HepG2 (cell line): ENCODE measurements around the gene FTCD.

Source experiments
- BRCA1 ChIP-seq: sonication (generic); formaldehyde crosslinking; IDR thresholded peaks from 2 replicates; pipeline ENCODE4 v1.4.0; 2020; ENCODE audit warnings: missing genetic modification reagents
- ETV6 ChIP-seq: sonication (generic); formaldehyde crosslinking; conservative IDR thresholded peaks from 2 replicates; pipeline ENCODE4 v1.4.0; 2020; ENCODE audit warnings: missing genetic modification reagents
- FOXO4 ChIP-seq: sonication (generic); formaldehyde crosslinking; conservative IDR thresholded peaks from 2 replicates; pipeline ENCODE4 v1.8.1; 2023; ENCODE audit warnings: missing genetic modification reagents
- HNRNPUL1 ChIP-seq: fragments of 200-400 bp; formaldehyde crosslinking; IDR thresholded peaks from 2 replicates; pipeline ENCODE4 v1.6.1; 2017; ENCODE audit warnings: low read depth, mild to moderate bottlenecking, low read length, moderate library complexity
- MAX ChIP-seq: IDR thresholded peaks from 2 replicates; pipeline ENCODE4 v1.6.1; 2012; ENCODE audit warnings: inconsistent platforms
- SMC3 ChIP-seq: IDR thresholded peaks from 2 replicates; pipeline ENCODE4 v1.6.1; 2011; ENCODE audit warnings: low read length, improper control_type of control experiment
- SOX13 ChIP-seq, 3 experiments: fragments of 450-650 bp in 1 of 3; sonication (generic) in 1 of 3; formaldehyde crosslinking in 1 of 3; IDR thresholded peaks in 2 of 3; conservative IDR thresholded peaks in 1 of 3; 2 replicates each; pipeline versions ENCODE4 v1.5.0 to v1.6.1; 2016 to 2020; ENCODE audit warnings: antibody characterized with exemption in 1 of 3, mild to moderate bottlenecking in 1 of 3, missing compliant biosample characterization in 1 of 3, missing genetic modification reagents in 1 of 3, moderate library complexity in 1 of 3
- ZMAT5 ChIP-seq: sonication (generic); formaldehyde crosslinking; IDR thresholded peaks from 2 replicates; pipeline ENCODE4 v1.5.0; 2020; ENCODE audit warnings: mild to moderate bottlenecking, low read depth, missing genetic modification reagents, borderline replicate concordance
- TF ChIP-seq, protein P1 (sequence below): sonication (generic); formaldehyde crosslinking; IDR thresholded peaks from 2 replicates; pipeline ENCODE4 v1.9.0; 2022; ENCODE audit warnings: missing genetic modification reagents, mild to moderate bottlenecking, borderline replicate concordance

DNA sequence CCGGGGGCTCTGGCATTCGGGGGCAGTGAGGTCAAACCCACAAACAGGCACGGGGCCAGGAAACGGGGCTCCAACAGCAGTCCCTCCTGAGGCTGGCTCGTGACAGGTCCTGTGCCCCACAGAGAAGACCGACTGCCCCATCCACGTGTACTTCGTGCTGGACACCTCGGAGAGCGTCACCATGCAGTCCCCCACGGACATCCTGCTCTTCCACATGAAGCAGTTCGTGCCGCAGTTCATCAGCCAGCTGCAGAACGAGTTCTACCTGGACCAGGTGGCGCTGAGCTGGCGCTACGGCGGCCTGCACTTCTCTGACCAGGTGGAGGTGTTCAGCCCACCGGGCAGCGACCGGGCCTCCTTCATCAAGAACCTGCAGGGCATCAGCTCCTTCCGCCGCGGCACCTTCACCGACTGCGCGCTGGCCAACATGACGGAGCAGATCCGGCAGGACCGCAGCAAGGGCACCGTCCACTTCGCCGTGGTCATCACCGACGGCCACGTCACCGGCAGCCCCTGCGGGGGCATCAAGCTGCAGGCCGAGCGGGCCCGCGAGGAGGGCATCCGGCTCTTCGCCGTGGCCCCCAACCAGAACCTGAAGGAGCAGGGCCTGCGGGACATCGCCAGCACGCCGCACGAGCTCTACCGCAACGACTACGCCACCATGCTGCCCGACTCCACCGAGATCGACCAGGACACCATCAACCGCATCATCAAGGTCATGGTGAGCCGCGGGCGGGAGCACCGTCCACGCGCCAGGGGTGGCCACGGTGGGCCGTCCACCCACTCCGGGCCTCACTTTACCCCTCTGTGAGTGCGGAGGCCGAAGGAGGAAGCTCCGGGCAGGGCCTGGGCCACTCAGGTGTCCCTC lies 43.3 kb downstream of the FTCD start:
- TF ChIP-seq ETV6 (CRISPR knock-in tag) (no peak), MAX (no peak), BRCA1 (CRISPR knock-in tag) (no peak), SMC3 (no peak), SOX13 (IDR thresholded peaks at IDR 0.05) (no peak), SOX13 (CRISPR knock-in tag; conservative IDR thresholded peaks at IDR 0.05 in 1 of 2, IDR thresholded peaks at IDR 0.05 in 1 of 2) (no peak), HNRNPUL1 (no peak), ZMAT5 (CRISPR knock-in tag) (no peak), FOXO4 (no peak)
- TF ChIP-seq, protein P1, sequence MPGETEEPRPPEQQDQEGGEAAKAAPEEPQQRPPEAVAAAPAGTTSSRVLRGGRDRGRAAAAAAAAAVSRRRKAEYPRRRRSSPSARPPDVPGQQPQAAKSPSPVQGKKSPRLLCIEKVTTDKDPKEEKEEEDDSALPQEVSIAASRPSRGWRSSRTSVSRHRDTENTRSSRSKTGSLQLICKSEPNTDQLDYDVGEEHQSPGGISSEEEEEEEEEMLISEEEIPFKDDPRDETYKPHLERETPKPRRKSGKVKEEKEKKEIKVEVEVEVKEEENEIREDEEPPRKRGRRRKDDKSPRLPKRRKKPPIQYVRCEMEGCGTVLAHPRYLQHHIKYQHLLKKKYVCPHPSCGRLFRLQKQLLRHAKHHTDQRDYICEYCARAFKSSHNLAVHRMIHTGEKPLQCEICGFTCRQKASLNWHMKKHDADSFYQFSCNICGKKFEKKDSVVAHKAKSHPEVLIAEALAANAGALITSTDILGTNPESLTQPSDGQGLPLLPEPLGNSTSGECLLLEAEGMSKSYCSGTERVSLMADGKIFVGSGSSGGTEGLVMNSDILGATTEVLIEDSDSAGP (CRISPR knock-in tag), result no peak
